ENCODE measurements around the gene MKLN1. TPM values are rescaled to one million over a fixed set of nuclear protein-coding genes. Genes with fewer than 3 reads are reported as not detected.

Gene MKLN1
- total and polyA plus RNA-seq, 4 donors: 7.1 to 48.4 (median 25.5) TPM

GRCh38 chr7:131372554-131372953 is 44.9 kb downstream of the MKLN1 start:
- Histone ChIP-seq H3K27ac (ENCODE audit: low read depth in 1 of 2, low read length in 2 of 2) (no peak overlapping the region), H3K27me3 (ENCODE audit: control insufficient read depth in 4 of 4, insufficient read depth in 4 of 4, low read length in 3 of 4) (no peaks in the 10 kb centered on the region), H3K36me3 (ENCODE audit: control insufficient read depth in 4 of 4, insufficient read depth in 3 of 4, low read depth in 1 of 4, low read length in 3 of 4) (no peaks in the 10 kb centered on the region), H3K9ac (ENCODE audit: low read depth in 1 of 2, low read length in 2 of 2) (no peak overlapping the region), H3K9me3 (ENCODE audit: control insufficient read depth in 4 of 4, low read length in 3 of 4) (no peaks in the 10 kb centered on the region), H3K4me1 (ENCODE audit: control insufficient read depth in 4 of 4, insufficient read depth in 4 of 4, low read length in 3 of 4) (peaks cover 0 to 8% (median 3%) of the 10 kb centered on the region in 4 donors), H3K4me3 (ENCODE audit: low read depth in 1 of 3, low read length in 3 of 3) (no peak overlapping the region)
- TF ChIP-seq HNF4A (conservative IDR thresholded peaks at IDR 0.05) (no peak), RAD21 (IDR thresholded peaks at IDR 0.05) (no peak), HNF4G (IDR thresholded peaks at IDR 0.05) (no peak), ZBTB33 (IDR thresholded peaks at IDR 0.05) (no peak), RXRA (IDR thresholded peaks at IDR 0.05) (no peak), FOXA1 (IDR thresholded peaks at IDR 0.05) (no peak), NR2F2 (IDR thresholded peaks at IDR 0.05) (no peak), CTCF (IDR thresholded peaks at IDR 0.05; ENCODE audit: low read depth, low read length, missing input control) (no peak), GABPA (IDR thresholded peaks at IDR 0.05 in 1 of 2, conservative IDR thresholded peaks at IDR 0.05 in 1 of 2) (no peak), JUND (IDR thresholded peaks at IDR 0.05) (no peak), REST (IDR thresholded peaks at IDR 0.05) (no peak), ATF3 (IDR thresholded peaks at IDR 0.05) (no peak), TAF1 (conservative IDR thresholded peaks at IDR 0.05) (no peak), SP1 (IDR thresholded peaks at IDR 0.05) (no peak), YY1 (IDR thresholded peaks at IDR 0.05) (no peak), FOXA2 (IDR thresholded peaks at IDR 0.05) (no peak), MAX (IDR thresholded peaks at IDR 0.05) (no peak)
- 89% methylated on average over 1 of the region's 1 CpG for WGBS
- DNase-seq (ENCODE audit: low spot score): no peak

- H3K36me3 ChIP-seq (ENCODE audit: control insufficient read depth in 4 of 4, insufficient read depth in 3 of 4, low read depth in 1 of 4, low read length in 3 of 4): no peaks in the 10 kb centered on the region
- WGBS: 76% methylated on average over 1 of the region's 1 CpG
- H3K27ac ChIP-seq (ENCODE audit: low read depth in 1 of 2, low read length in 2 of 2): no peak overlapping the region
- H3K4me3 ChIP-seq (ENCODE audit: low read depth in 1 of 3, low read length in 3 of 3): no peak overlapping the region
- no peak overlapping the region for H3K9ac ChIP-seq (ENCODE audit: low read depth in 1 of 2, low read length in 2 of 2)
- H3K9me3 ChIP-seq (ENCODE audit: control insufficient read depth in 4 of 4, low read length in 3 of 4): no peaks in the 10 kb centered on the region
- no peak for TF ChIP-seq TAF1 (conservative IDR thresholded peaks at IDR 0.05)
- TF ChIP-seq ATF3 (IDR thresholded peaks at IDR 0.05): no peak
- no peak for TF ChIP-seq GABPA (IDR thresholded peaks at IDR 0.05 in 1 of 2, conservative IDR thresholded peaks at IDR 0.05 in 1 of 2)
- TF ChIP-seq YY1 (IDR thresholded peaks at IDR 0.05): no peak
- no peaks in the 10 kb centered on the region for H3K27me3 ChIP-seq (ENCODE audit: control insufficient read depth in 4 of 4, insufficient read depth in 4 of 4, low read length in 3 of 4)
- peaks cover 0 to 8% (median 3%) of the 10 kb centered on the region in 4 donors for H3K4me1 ChIP-seq (ENCODE audit: control insufficient read depth in 4 of 4, insufficient read depth in 4 of 4, low read length in 3 of 4)
- no peak for DNase-seq (ENCODE audit: low spot score)
Measured at GRCh38 chr7:131374821-131375220, 47.1 kb downstream of the MKLN1 start.
